Heart right ventricle (tissue), 16 donors: ENCODE measurements around the gene BOD1L1. TPM values are rescaled to one million over a fixed set of nuclear protein-coding genes. Genes with fewer than 3 reads are reported as not detected.

Experiments
- ATAC-seq, 8 donors: fragments of 200-7000 bp; cut with Tn5 transposase; one replicate each; pipeline ENCODE4 v1.9.1; 2020; ENCODE audit warnings: mild to moderate bottlenecking in 8 of 8, moderate library complexity in 8 of 8, moderate number of reproducible peaks in 1 of 8
- DNase-seq, 2 donors: peaks; one replicate each; pipeline ENCODE4 v3.0.0-alpha.2; 2020
- H3K27ac ChIP-seq, 10 donors: fragments of 200-600 bp; sonication (generic) in 2 of 10; one replicate each; pipeline versions ENCODE4 v1.5.0 to v1.8.0; 2020 to 2022; ENCODE audit warnings: mild to moderate bottlenecking in 3 of 10
- H3K27me3 ChIP-seq, 7 donors: fragments of 200-600 bp; one replicate each; pipeline ENCODE4 v1.8.0; 2021 to 2022; ENCODE audit warnings: mild to moderate bottlenecking in 2 of 7
- H3K36me3 ChIP-seq, 9 donors: fragments of 200-600 bp; sonication (generic) in 1 of 9; one replicate each; pipeline versions ENCODE4 v1.5.0 to v1.8.0; 2020 to 2022; ENCODE audit warnings: mild to moderate bottlenecking in 2 of 9
- H3K4me1 ChIP-seq, 9 donors: fragments of 200-600 bp; sonication (generic) in 1 of 9; one replicate each; pipeline versions ENCODE4 v1.5.0 to v1.8.0; 2020 to 2022; ENCODE audit warnings: mild to moderate bottlenecking in 4 of 9
- H3K4me3 ChIP-seq, 10 donors: fragments of 200-600 bp; sonication (generic) in 2 of 10; one replicate each; pipeline versions ENCODE4 v1.5.0 to v1.8.0; 2020 to 2022; ENCODE audit warnings: mild to moderate bottlenecking in 7 of 10, moderate library complexity in 2 of 10
- H3K9me3 ChIP-seq, 11 donors: fragments of 200-600 bp in 10 of 11; sonication (generic) in 2 of 11; one replicate each; pipeline versions ENCODE4 v1.5.0 to v1.8.0; 2013 to 2022; ENCODE audit warnings: mild to moderate bottlenecking in 2 of 11, control low read depth in 1 of 11, moderate library complexity in 1 of 11
- WGBS, 2 donors: extraction: QIAGEN DNeasy Blood & Tissue Kit; methylation state at CpG; one replicate each; pipeline ENCODE4 v1.1.7; 2013; ENCODE audit warnings: inconsistent platforms in 1 of 2; 5-methylcytosine and 5-hydroxymethylcytosine counted together
- intact Hi-C, 10 donors: fragments of 100-400 bp; cut with DNase I; formaldehyde crosslinking; loops; one replicate each; pipeline versions ENCODE4 v1.11.1 to v1.14.2; 2022
- polyA plus RNA-seq, 2 donors: library from polyadenylated mRNA; stranded (reverse); fragments of 200-250 nt; gene quantifications; one replicate each; pipeline ENCODE4 v1.2.3, GENCODE V29; 2013
- total RNA-seq, 10 donors: library from RNA; stranded (reverse); fragmentation: NEBNext Ultra II Directional in 3 of 10; extraction: Animal tissue kit (Norgen Biotek cat#: 25700) in 3 of 10; gene quantifications; one replicate each; pipeline versions ENCODE4 v1.2.1 to v1.2.4, GENCODE V29; 2021 to 2023
- TF ChIP-seq, protein P1 (sequence below), 9 donors: fragments of 200-600 bp; sonication (generic) in 2 of 9; IDR thresholded peaks; one replicate each; pipeline versions ENCODE4 v1.5.0 to v1.8.0; 2021 to 2022; ENCODE audit warnings: antibody characterized with exemption in 9 of 9, mild to moderate bottlenecking in 5 of 9, moderate library complexity in 1 of 9
- donor health status: Arrhythmogenic right ventricular cardiomyopathy.
- donor health status: ischemic (EF 13 %, LVEDD 7.1; RV severe dilation, severe dysfunction).
- donor health status: healthy with polysubstance abuse.
- donor health status: DM: no; HTN: yes; CAD: no.
- donor health status: DM: no; HTN: no; CAD: no.
- donor health status: ischemic (EF 25% LVEDD 6.9; RV normal size, moderate dysfunction).
- donor health status: ischemic (EF 25% LVEDD 5.7; RV mildly dilated, moderate dysfunction).
- donor health status: healthy.
- donor health status: DM: yes; HTN: yes; CAD: no.
- donor health status: Ischemic cardiomyopathy.
- donor health status: ischemic (EF 35%, LVEDD 5.7; RV mildly dilated, moderate dysfunction).
- donor health status: nonischemic (EF 11% LVEDD 7.7; RV severe dilation, severe dysfunction).
- donor health status: DM: yes; HTN: yes; CAD: no.
- donor health status: PGD.
- donor health status: ischemic (EF 29% LVEDD 5.4; RV normal size, mild dysfunction).
- donor health status: nonischemic (EF 23%, LVEDD 6.1; RV moderate dilation, normal function).

The BOD1L1 gene
- total and polyA plus RNA-seq, 12 donors: 7.9 to 28.1 (median 23.5) TPM

GRCh38 chr4:13592220-13592619 is 35.3 kb downstream of the BOD1L1 start:
- intact Hi-C loops: no loop called here
- no peaks in the 10 kb centered on the region for H3K4me1 ChIP-seq
- WGBS, 2 donors: 95 to 96% methylated on average over 4 of the region's 4 CpGs

GRCh38 chr4:13590766-13591165 is 36.8 kb downstream of the BOD1L1 start:
- 63 to 70% methylated on average over 2 of the region's 2 CpGs for WGBS, 2 donors
- H3K27me3 ChIP-seq: no peaks in the 10 kb centered on the region
- ATAC-seq (no peak), DNase-seq (no peak)
- no peak overlapping the region for H3K27ac ChIP-seq
- no peaks in the 10 kb centered on the region for H3K9me3 ChIP-seq
- H3K4me3 ChIP-seq: no peak overlapping the region
- intact Hi-C loops: no loop called here
- peaks cover 0 to 8% (median 0%) of the 10 kb centered on the region in 9 donors for H3K4me1 ChIP-seq
- peaks cover 0 to 100% (median 52%) of the 10 kb centered on the region in 9 donors for H3K36me3 ChIP-seq
- TF ChIP-seq, protein P1, sequence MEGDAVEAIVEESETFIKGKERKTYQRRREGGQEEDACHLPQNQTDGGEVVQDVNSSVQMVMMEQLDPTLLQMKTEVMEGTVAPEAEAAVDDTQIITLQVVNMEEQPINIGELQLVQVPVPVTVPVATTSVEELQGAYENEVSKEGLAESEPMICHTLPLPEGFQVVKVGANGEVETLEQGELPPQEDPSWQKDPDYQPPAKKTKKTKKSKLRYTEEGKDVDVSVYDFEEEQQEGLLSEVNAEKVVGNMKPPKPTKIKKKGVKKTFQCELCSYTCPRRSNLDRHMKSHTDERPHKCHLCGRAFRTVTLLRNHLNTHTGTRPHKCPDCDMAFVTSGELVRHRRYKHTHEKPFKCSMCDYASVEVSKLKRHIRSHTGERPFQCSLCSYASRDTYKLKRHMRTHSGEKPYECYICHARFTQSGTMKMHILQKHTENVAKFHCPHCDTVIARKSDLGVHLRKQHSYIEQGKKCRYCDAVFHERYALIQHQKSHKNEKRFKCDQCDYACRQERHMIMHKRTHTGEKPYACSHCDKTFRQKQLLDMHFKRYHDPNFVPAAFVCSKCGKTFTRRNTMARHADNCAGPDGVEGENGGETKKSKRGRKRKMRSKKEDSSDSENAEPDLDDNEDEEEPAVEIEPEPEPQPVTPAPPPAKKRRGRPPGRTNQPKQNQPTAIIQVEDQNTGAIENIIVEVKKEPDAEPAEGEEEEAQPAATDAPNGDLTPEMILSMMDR (IDR thresholded peaks at IDR 0.05): no peak

More at GRCh38 chr4:13592220-13592619, 35.3 kb downstream of the BOD1L1 start:
- H3K9me3 ChIP-seq: no peaks in the 10 kb centered on the region
- ATAC-seq (no peak), DNase-seq (no peak)
- H3K27ac ChIP-seq: no peak overlapping the region
- peaks cover 0 to 100% (median 64%) of the 10 kb centered on the region in 9 donors for H3K36me3 ChIP-seq
- TF ChIP-seq, protein P1 (IDR thresholded peaks at IDR 0.05): no peak
- no peak overlapping the region for H3K4me3 ChIP-seq
- no peaks in the 10 kb centered on the region for H3K27me3 ChIP-seq

GRCh38 chr4:13588954-13589353 is 38.6 kb downstream of the BOD1L1 start:
- intact Hi-C loops: no loop called here
- ATAC-seq (no peak), DNase-seq (no peak)
- no peak overlapping the region for H3K27ac ChIP-seq
- no peaks in the 10 kb centered on the region for H3K27me3 ChIP-seq
- H3K36me3 ChIP-seq: peaks cover 0 to 99% (median 45%) of the 10 kb centered on the region in 9 donors
- no peaks in the 10 kb centered on the region for H3K9me3 ChIP-seq
- H3K4me3 ChIP-seq: no peak overlapping the region
- TF ChIP-seq, protein P1 (IDR thresholded peaks at IDR 0.05): no peak
- H3K4me1 ChIP-seq: peaks cover 0 to 8% (median 0%) of the 10 kb centered on the region in 9 donors

DNA sequence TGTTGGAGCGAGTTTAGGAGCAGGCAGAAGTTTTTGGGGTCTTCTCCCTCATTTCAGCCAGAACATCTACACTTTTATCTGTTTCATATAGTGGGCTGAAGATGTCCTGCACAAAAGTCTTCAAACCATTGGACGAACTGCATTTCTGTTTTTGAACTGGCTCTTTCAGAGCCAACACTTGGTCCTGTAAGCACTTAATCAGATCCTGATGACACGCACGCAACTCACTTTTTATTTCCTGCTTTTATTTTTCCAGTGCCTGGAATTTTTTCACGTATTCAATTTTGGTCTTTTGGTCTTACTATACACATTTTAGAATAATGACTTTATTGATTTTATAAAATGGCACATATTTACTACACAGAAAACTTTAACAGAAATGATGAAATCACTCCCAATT is 43.0 kb downstream of the BOD1L1 start:
- Histone ChIP-seq H3K9me3 (no peaks in the 10 kb centered on the region), H3K27me3 (no peaks in the 10 kb centered on the region), H3K4me3 (no peak overlapping the region), H3K36me3 (peaks cover 0 to 99% (median 52%) of the 10 kb centered on the region in 9 donors), H3K27ac (no peak overlapping the region), H3K4me1 (peaks cover 0 to 8% (median 0%) of the 10 kb centered on the region in 9 donors)
- no peak for DNase-seq
- WGBS, 2 donors: 95 to 96% methylated on average over 5 of the region's 5 CpGs
- ATAC-seq: no peak
- TF ChIP-seq, protein P1 (IDR thresholded peaks at IDR 0.05): no peak
- intact Hi-C loops: no loop called here
